ENCODE data around the gene SHISA2. TPM values are rescaled to one million over a fixed set of nuclear protein-coding genes. Genes with fewer than 3 reads are reported as not detected.
"Not testable (repeated sequence)": the region's sequence is repeated elsewhere in the genome, so short reads cannot be mapped to it uniquely, and the experiment has no call there.

Gene SHISA2
- total RNA-seq, 1 donor from 2014 or later, result 19.0 TPM

- no peak for TF ChIP-seq CTCF (IDR thresholded peaks at IDR 0.05)
- no peak for ATAC-seq
- Histone ChIP-seq H3K36me3 (no peaks in the 10 kb centered on the region), H3K9me3 (no peaks in the 10 kb centered on the region), H3K4me1 (no peaks in the 10 kb centered on the region), H3K4me3 (no peak overlapping the region), H3K27me3 (ENCODE audit: low read depth) (no peaks in the 10 kb centered on the region), H3K27ac (no peak overlapping the region)
- intact Hi-C loops (cut with DNase I), result no loop called here
- DNase-seq, result no peak
Observed at GRCh38 chr13:26071691-26072090, 19.9 kb upstream of the SHISA2 start.

- H3K4me3 ChIP-seq; H3K4me1 ChIP-seq; H3K27me3 ChIP-seq (ENCODE audit: low read depth); intact Hi-C loops (cut with DNase I); DNase-seq; H3K9me3 ChIP-seq; H3K36me3 ChIP-seq; ATAC-seq; H3K27ac ChIP-seq: not testable (repeated sequence)
Observed at GRCh38 chr13:26069642-26070041, 17.8 kb upstream of the SHISA2 start.

- ATAC-seq; H3K9me3 ChIP-seq; DNase-seq; H3K27ac ChIP-seq; H3K4me1 ChIP-seq; H3K27me3 ChIP-seq (ENCODE audit: low read depth); H3K4me3 ChIP-seq; H3K36me3 ChIP-seq; intact Hi-C loops (cut with DNase I): not testable (repeated sequence)
Observed at GRCh38 chr13:26068372-26068771, 16.6 kb upstream of the SHISA2 start.

- Histone ChIP-seq H3K36me3 (no peaks in the 10 kb centered on the region), H3K27ac (no peak overlapping the region), H3K27me3 (ENCODE audit: low read depth) (no peaks in the 10 kb centered on the region), H3K9me3 (no peaks in the 10 kb centered on the region), H3K4me1 (no peaks in the 10 kb centered on the region), H3K4me3 (no peak overlapping the region)
- intact Hi-C loops (cut with DNase I), result no loop called here
- DNase-seq, result no peak
- no peak for ATAC-seq
- no peak for TF ChIP-seq CTCF (IDR thresholded peaks at IDR 0.05)
Observed at GRCh38 chr13:26067601-26068000, 15.8 kb upstream of the SHISA2 start.

- H3K27ac ChIP-seq; H3K4me3 ChIP-seq; H3K27me3 ChIP-seq (ENCODE audit: low read depth); ATAC-seq; intact Hi-C loops (cut with DNase I); H3K9me3 ChIP-seq; H3K36me3 ChIP-seq; DNase-seq; H3K4me1 ChIP-seq: not testable (repeated sequence)
Observed at GRCh38 chr13:26066492-26066891, 14.7 kb upstream of the SHISA2 start.

- peak; percentile 72 to 77 for ATAC-seq
- Histone ChIP-seq H3K27me3 (ENCODE audit: low read depth) (no peaks in the 10 kb centered on the region), H3K4me3 (no peak overlapping the region), H3K27ac (no peak overlapping the region), H3K9me3 (no peaks in the 10 kb centered on the region), H3K4me1 (no peaks in the 10 kb centered on the region), H3K36me3 (no peaks in the 10 kb centered on the region)
- intact Hi-C loops (cut with DNase I), result loop anchor here (5.0 kb wide), 1 partner anchor 486 kb away; no protein-coding TSS in a partner anchor
- no peak for DNase-seq
- TF ChIP-seq CTCF (IDR thresholded peaks at IDR 0.05), result peak; percentile 57
Observed at GRCh38 chr13:26062853-26063444, 11.1 kb upstream of the SHISA2 start.

GRCh38 chr13:26061947-26062346, 10.1 kb upstream of the SHISA2 start:
- Histone ChIP-seq H3K27me3 (ENCODE audit: low read depth) (no peaks in the 10 kb centered on the region), H3K9me3 (no peaks in the 10 kb centered on the region), H3K4me1 (no peaks in the 10 kb centered on the region), H3K36me3 (no peaks in the 10 kb centered on the region), H3K4me3 (no peak overlapping the region), H3K27ac (no peak overlapping the region)
- ATAC-seq (peak in 1 of 2 donors; percentile 26), DNase-seq (no peak)
- no peak for TF ChIP-seq CTCF (IDR thresholded peaks at IDR 0.05)
- intact Hi-C loops (cut with DNase I), result loop anchor here (5.0 kb wide), 1 partner anchor 485 kb away; no protein-coding TSS in a partner anchor

Data from lower lobe of right lung (tissue), 2 donors.